Colonic mucosa (tissue), 4 donors: Measurements from ENCODE around the gene SLC18B1. TPM values are rescaled to one million over a fixed set of nuclear protein-coding genes. Genes with fewer than 3 reads are reported as not detected.

Source experiments
- DNase-seq: peaks from one replicate; pipeline ENCODE4 v3.0.0-alpha.2; 2020
- H3K27ac ChIP-seq: fragments of 200-600 bp; one replicate; pipeline ENCODE4 v1.8.0; 2021
- H3K27me3 ChIP-seq: fragments of 200-600 bp; one replicate; pipeline ENCODE4 v1.8.0; 2021
- H3K36me3 ChIP-seq: fragments of 200-600 bp; one replicate; pipeline ENCODE4 v1.8.0; 2021
- H3K4me1 ChIP-seq: fragments of 200-600 bp; one replicate; pipeline ENCODE4 v1.8.0; 2021; ENCODE audit warnings: mild to moderate bottlenecking
- H3K4me3 ChIP-seq: fragments of 200-600 bp; one replicate; pipeline ENCODE4 v1.8.0; 2021
- H3K9ac ChIP-seq, 2 donors: one replicate each; pipeline ENCODE4 v1.7.0; 2013; ENCODE audit warnings: control low read depth in 2 of 2, low read depth in 2 of 2, low read length in 2 of 2
- H3K9me3 ChIP-seq: fragments of 200-600 bp; one replicate; pipeline ENCODE4 v1.8.0; 2021
- intact Hi-C: fragments of 100-400 bp; cut with DNase I; formaldehyde crosslinking; loops from one replicate; pipeline ENCODE4 v1.14.1; 2022
- total RNA-seq, 2 donors: library from RNA; stranded (reverse); fragmentation: NEBNext Ultra II Directional in 1 of 2; extraction: Animal tissue kit (Norgen Biotek cat#: 25700) in 1 of 2; gene quantifications; one replicate each; pipeline ENCODE4 v1.2.1, GENCODE V29; 2021
- TF ChIP-seq, protein P1 (sequence below): fragments of 200-600 bp; IDR thresholded peaks from one replicate; pipeline ENCODE4 v1.8.0; 2022; ENCODE audit warnings: antibody characterized with exemption, mild to moderate bottlenecking
- donor health status: healthy.
- donor health status: DM: no; HTN: no; CAD: no.
- donor health status: DM: no; HTN: no; CAD: no.

Gene SLC18B1
- total RNA-seq, 2 donors from 2014 or later, result 11.1 to 11.8 TPM

DNA sequence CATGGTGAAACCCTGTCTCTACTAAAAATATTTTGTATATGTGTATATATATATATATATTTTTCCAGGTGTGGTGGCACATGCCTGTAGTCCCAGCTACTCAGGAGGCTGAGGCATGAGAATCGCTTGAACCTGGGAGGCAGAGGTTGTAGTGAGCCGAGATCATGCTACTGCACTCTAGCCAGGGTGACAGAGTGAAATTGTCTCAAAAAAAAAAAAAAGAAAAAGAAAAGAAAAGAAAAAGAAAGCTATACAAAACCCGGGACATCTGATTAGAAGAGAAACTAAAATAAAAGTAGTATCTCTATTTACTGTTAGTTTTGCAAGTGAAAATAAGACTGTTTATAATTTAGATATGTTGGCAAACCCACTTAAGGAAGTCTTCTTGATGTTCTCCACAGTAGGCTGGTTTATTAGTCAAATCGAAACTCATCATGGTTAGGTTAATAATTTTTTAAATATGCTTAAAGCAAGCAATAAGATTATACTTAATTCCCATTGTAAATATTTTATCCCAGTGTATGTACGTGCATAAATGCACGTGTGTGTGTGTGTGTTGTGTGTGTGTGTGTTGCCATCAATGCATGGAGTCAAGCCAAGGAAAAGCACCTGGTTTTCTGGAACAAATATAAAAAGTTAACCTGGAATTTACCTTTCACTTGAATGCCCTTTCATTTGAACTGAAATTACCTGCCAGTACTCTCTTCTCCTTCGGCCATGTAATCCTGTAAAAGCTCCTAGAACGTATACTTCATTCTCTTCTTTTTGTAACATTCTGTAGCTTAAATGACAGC, 47.8 kb downstream of the SLC18B1 start:
- Histone ChIP-seq H3K4me1 (no peaks in the 10 kb centered on the region), H3K36me3 (no peaks in the 10 kb centered on the region), H3K27ac (no peak overlapping the region), H3K4me3 (no peak overlapping the region), H3K9ac (no peak overlapping the region), H3K9me3 (no peaks in the 10 kb centered on the region), H3K27me3 (no peaks in the 10 kb centered on the region)
- intact Hi-C loops, result no loop called here
- DNase-seq, result no peak
- TF ChIP-seq, protein P1, sequence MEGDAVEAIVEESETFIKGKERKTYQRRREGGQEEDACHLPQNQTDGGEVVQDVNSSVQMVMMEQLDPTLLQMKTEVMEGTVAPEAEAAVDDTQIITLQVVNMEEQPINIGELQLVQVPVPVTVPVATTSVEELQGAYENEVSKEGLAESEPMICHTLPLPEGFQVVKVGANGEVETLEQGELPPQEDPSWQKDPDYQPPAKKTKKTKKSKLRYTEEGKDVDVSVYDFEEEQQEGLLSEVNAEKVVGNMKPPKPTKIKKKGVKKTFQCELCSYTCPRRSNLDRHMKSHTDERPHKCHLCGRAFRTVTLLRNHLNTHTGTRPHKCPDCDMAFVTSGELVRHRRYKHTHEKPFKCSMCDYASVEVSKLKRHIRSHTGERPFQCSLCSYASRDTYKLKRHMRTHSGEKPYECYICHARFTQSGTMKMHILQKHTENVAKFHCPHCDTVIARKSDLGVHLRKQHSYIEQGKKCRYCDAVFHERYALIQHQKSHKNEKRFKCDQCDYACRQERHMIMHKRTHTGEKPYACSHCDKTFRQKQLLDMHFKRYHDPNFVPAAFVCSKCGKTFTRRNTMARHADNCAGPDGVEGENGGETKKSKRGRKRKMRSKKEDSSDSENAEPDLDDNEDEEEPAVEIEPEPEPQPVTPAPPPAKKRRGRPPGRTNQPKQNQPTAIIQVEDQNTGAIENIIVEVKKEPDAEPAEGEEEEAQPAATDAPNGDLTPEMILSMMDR, result no peak

DNA sequence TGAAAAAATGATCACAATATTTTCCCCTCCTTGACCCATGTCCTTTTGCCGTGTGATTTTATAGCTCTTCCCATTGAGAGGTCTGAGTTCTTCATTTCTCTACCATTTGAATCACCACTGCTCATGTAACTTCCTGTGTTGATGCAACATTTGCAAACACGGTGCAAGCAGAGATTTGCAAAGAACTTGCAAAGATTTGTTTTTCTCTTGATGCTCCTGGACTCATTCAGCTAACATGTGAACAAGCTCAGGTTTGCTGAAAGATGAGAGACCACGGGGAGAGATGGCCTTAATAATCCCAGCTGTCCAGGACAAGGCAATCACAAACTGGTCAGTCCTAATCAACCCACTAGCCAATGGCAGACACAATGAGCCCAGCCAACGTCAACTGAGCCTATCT, 49.3 kb downstream of the SLC18B1 start:
- intact Hi-C loops, result no loop called here
- Histone ChIP-seq H3K4me1 (no peaks in the 10 kb centered on the region), H3K9ac (no peak overlapping the region), H3K27me3 (no peaks in the 10 kb centered on the region), H3K4me3 (no peak overlapping the region), H3K27ac (no peak overlapping the region), H3K9me3 (no peaks in the 10 kb centered on the region), H3K36me3 (no peaks in the 10 kb centered on the region)
- TF ChIP-seq, protein P1, result no peak
- no peak for DNase-seq

DNA sequence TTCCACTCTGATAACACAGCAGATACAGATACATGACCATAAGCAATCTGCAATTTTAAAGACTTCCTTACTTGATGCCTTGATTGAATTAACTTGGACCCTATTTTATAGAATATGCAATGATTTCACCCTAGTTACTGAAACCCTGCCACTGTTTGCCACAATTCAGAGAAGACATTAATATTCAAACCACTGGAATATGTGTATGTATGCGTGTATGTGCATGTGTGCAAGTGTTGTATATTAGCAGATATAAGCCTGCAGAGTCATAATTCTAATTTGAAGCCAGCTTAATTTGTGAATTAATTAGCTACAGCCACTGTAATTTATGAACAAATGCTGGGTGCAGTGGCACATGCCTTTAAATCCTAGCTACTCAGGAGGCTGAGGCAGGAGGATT, 50.0 kb downstream of the SLC18B1 start:
- H3K9ac ChIP-seq, result no peak overlapping the region
- no peaks in the 10 kb centered on the region for H3K9me3 ChIP-seq
- H3K36me3 ChIP-seq, result no peaks in the 10 kb centered on the region
- no peaks in the 10 kb centered on the region for H3K4me1 ChIP-seq
- DNase-seq, result no peak
- no peak overlapping the region for H3K4me3 ChIP-seq
- H3K27me3 ChIP-seq, result no peaks in the 10 kb centered on the region
- intact Hi-C loops, result no loop called here
- H3K27ac ChIP-seq, result no peak overlapping the region
- TF ChIP-seq, protein P1, result no peak

DNA sequence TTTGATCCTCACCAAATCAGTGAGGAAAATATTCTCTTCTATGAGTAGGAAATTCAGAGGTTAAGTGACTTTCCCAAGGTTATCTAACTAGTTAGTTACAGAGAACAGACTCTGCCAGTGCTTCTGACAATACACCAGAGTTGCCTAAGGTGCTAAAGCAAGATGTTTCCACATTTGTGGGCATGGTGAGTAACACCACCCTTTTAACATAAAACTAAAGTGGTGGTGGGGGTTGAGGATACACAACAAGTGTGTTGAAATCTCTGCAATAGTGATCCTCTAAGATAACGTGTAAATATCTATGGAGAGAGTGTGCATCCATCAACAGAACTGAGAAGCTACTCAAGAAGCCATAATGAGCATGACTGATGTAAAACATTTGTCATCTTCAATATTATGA, 52.4 kb downstream of the SLC18B1 start:
- intact Hi-C loops, result no loop called here
- DNase-seq, result no peak
- Histone ChIP-seq H3K9ac (no peak overlapping the region), H3K4me1 (no peaks in the 10 kb centered on the region), H3K27me3 (no peaks in the 10 kb centered on the region), H3K27ac (no peak overlapping the region), H3K4me3 (no peak overlapping the region), H3K9me3 (no peaks in the 10 kb centered on the region), H3K36me3 (no peaks in the 10 kb centered on the region)
- TF ChIP-seq, protein P1, result no peak

DNA sequence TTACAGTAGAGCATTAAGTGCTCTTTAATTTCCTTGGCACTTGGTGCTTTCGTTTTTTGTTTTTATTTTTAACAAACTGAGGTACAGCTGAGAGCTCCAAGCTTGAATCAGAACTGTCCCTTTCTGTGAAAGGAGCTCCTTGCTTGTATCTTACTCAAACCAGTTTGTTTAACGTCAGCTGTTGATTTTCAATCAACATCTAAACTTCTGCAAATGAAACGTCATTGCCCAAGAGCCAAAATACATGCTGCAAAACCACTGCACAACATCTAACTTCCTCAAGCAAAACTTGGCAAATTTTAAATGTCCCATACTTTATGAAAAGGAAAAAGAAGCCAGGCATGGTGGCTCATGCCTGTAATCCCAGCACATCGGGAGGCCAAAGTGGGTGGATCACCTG, 55.9 kb downstream of the SLC18B1 start:
- Histone ChIP-seq H3K4me3 (no peak overlapping the region), H3K27me3 (no peaks in the 10 kb centered on the region), H3K9me3 (no peaks in the 10 kb centered on the region), H3K27ac (no peak overlapping the region), H3K4me1 (no peaks in the 10 kb centered on the region), H3K9ac (no peak overlapping the region), H3K36me3 (no peaks in the 10 kb centered on the region)
- TF ChIP-seq, protein P1, result no peak
- no peak for DNase-seq
- intact Hi-C loops, result no loop called here
